Cardiac muscle cell (in vitro differentiated cells and primary cell): ENCODE results near the gene ABAT. TPM values are rescaled to one million over a fixed set of nuclear protein-coding genes. Genes with fewer than 3 reads are reported as not detected.

ENCODE experiments used
- DNase-seq, 2 donors: peaks; one replicate each; pipeline versions ENCODE4 v3.0.0 to v3.0.0-alpha.2; 2010 to 2017; ENCODE audit warnings: low read depth in 1 of 2, low spot score in 1 of 2
- H3K27ac ChIP-seq: fragments of 200-600 bp; sonication (generic); 2 replicates; pipeline ENCODE4 v1.5.1; 2016
- H3K27me3 ChIP-seq: fragments of 200-600 bp; sonication (generic); 2 replicates; pipeline ENCODE4 v1.6.0; 2016; ENCODE audit warnings: control low read depth
- H3K36me3 ChIP-seq: fragments of 200-600 bp; sonication (generic); 2 replicates; pipeline ENCODE4 v1.5.1; 2016; ENCODE audit warnings: control low read depth
- H3K4me1 ChIP-seq: fragments of 200-600 bp; sonication (generic); 2 replicates; pipeline ENCODE4 v1.8.1; 2017; ENCODE audit warnings: low read depth, mild to moderate bottlenecking, mixed run types
- H3K4me3 ChIP-seq: fragments of 200-600 bp; sonication (generic); 2 replicates; pipeline ENCODE4 v1.5.1; 2016; ENCODE audit warnings: mild to moderate bottlenecking
- H3K9me3 ChIP-seq: fragments of 200-600 bp; sonication (generic); 2 replicates; pipeline ENCODE4 v1.5.1; 2017; ENCODE audit warnings: low read depth, mild to moderate bottlenecking, control low read depth
- CTCF ChIP-seq: IDR thresholded peaks from 2 replicates; pipeline ENCODE4 v1.5.1; 2012; ENCODE audit warnings: low read depth, mild to moderate bottlenecking, low read length
- polyA plus RNA-seq: library from polyadenylated mRNA; unstranded; fragments of >200 nt; fragmentation: Nextera tagmentation; extraction: Ambion mirVana; gene quantifications from 2 replicates; pipeline ENCODE4 v1.2.1, GENCODE V29; 2016
- total RNA-seq: library from RNA; depleted of rRNA; stranded (reverse); fragments of >200 nt; gene quantifications from 2 replicates; pipeline ENCODE4 v1.2.3, GENCODE V29; 2016

The ABAT gene
- total and polyA plus RNA-seq, 2 experiments from 2014 or later: 54.4 to 71.4 TPM

GRCh38 chr16:8763083-8763482 lies 88.7 kb downstream of the ABAT start:
- H3K4me3 ChIP-seq: no peak overlapping the region
- H3K27ac ChIP-seq: no peak overlapping the region
- no peaks in the 10 kb centered on the region for H3K27me3 ChIP-seq
- H3K9me3 ChIP-seq: no peaks in the 10 kb centered on the region
- no peak for DNase-seq
- no peak for TF ChIP-seq CTCF
- no peaks in the 10 kb centered on the region for H3K4me1 ChIP-seq
- H3K36me3 ChIP-seq: peaks cover 14% of the 10 kb centered on the region

GRCh38 chr16:8763899-8764298 lies 89.5 kb downstream of the ABAT start:
- DNase-seq: no peak
- Histone ChIP-seq H3K27ac (no peak overlapping the region), H3K27me3 (no peaks in the 10 kb centered on the region), H3K9me3 (no peaks in the 10 kb centered on the region), H3K4me1 (no peaks in the 10 kb centered on the region), H3K4me3 (no peak overlapping the region), H3K36me3 (peaks cover 20% of the 10 kb centered on the region)
- TF ChIP-seq CTCF: no peak

- no peak for TF ChIP-seq CTCF
- no peaks in the 10 kb centered on the region for H3K9me3 ChIP-seq
- no peak overlapping the region for H3K4me3 ChIP-seq
- H3K36me3 ChIP-seq: peaks cover 23% of the 10 kb centered on the region
- no peaks in the 10 kb centered on the region for H3K4me1 ChIP-seq
- no peaks in the 10 kb centered on the region for H3K27me3 ChIP-seq
- H3K27ac ChIP-seq: no peak overlapping the region
- DNase-seq: no peak
These were observed 90.3 kb downstream of the ABAT start for GRCh38 chr16:8764525-8765250.

DNA sequence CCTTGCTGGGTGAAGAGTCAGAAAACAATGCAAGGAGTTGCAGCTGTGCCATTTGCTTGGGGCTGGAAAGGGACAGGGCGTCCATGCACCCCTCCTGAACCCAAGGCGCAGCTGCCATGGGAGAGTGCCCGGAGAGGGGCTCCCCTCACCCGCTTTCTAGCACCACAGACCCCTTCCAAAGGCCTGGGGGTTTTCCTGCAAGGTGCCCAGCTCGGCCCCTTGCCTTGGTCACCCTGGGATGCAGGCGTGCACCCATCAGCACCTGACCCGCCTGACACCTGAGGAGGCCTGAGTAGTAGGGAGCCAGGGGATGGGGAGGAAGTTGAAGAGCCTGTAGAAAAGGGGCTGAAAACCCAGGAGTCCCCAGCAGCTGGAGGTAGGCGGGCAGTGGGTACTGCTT lies 92.8 kb downstream of the ABAT start:
- H3K4me1 ChIP-seq: no peaks in the 10 kb centered on the region
- H3K27ac ChIP-seq: no peak overlapping the region
- no peak for TF ChIP-seq CTCF
- H3K4me3 ChIP-seq: no peak overlapping the region
- peaks cover 25% of the 10 kb centered on the region for H3K36me3 ChIP-seq
- no peaks in the 10 kb centered on the region for H3K9me3 ChIP-seq
- no peaks in the 10 kb centered on the region for H3K27me3 ChIP-seq
- no peak for DNase-seq

GRCh38 chr16:8768283-8768682 lies 93.9 kb downstream of the ABAT start:
- Histone ChIP-seq H3K4me3 (no peak overlapping the region), H3K9me3 (no peaks in the 10 kb centered on the region), H3K36me3 (peaks cover 32% of the 10 kb centered on the region), H3K27ac (no peak overlapping the region), H3K27me3 (no peaks in the 10 kb centered on the region), H3K4me1 (no peaks in the 10 kb centered on the region)
- no peak for DNase-seq
- no peak for TF ChIP-seq CTCF

DNA sequence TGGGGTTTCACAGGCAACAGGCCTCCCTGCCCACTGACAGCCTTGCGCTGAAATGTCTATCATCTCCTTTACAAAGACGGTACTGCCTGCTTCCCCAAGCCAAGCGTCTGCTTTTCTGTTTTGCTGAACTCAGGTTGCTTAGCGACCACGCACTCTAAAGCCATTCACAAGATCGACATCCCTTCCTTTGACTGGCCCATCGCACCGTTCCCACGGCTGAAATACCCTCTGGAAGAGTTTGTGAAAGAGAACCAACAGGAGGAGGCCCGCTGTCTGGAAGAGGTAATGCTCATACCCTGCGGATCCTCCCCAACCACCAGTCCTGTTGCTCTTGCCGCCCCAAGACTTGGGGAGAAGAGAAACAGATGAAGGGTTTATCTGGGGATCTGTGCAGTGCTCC lies 94.3 kb downstream of the ABAT start:
- TF ChIP-seq CTCF: no peak
- Histone ChIP-seq H3K27me3 (no peaks in the 10 kb centered on the region), H3K27ac (no peak overlapping the region), H3K4me1 (no peaks in the 10 kb centered on the region), H3K4me3 (no peak overlapping the region), H3K9me3 (no peaks in the 10 kb centered on the region), H3K36me3 (peaks cover 35% of the 10 kb centered on the region)
- no peak for DNase-seq
